ENCODE data around the gene HOXB8. TPM values are rescaled to one million over a fixed set of nuclear protein-coding genes. Genes with fewer than 3 reads are reported as not detected.

Gene HOXB8
- total and polyA plus RNA-seq, 8 donors = 0.09 to 0.15 (median 0.12) TPM; not detected in 5

- H3K27ac ChIP-seq = no peak overlapping the region
- ATAC-seq = no peak
- intact Hi-C loops (cut with DNase I) = no loop called here
Measured at GRCh38 chr17:48583708-48584222, 31.3 kb downstream of the HOXB8 start.

GRCh38 chr17:48582750-48583069 lies 32.4 kb downstream of the HOXB8 start:
- H3K27ac ChIP-seq = peak overlapping the region in 1 of 4 donors; percentile 66
- H3K4me1 ChIP-seq = peaks cover 0 to 12% (median 11%) of the 10 kb centered on the region in 3 donors
- peaks cover 5 to 89% (median 20%) of the 10 kb centered on the region in 4 donors for H3K27me3 ChIP-seq
- no peak overlapping the region for H3K4me3 ChIP-seq
- FAIRE-seq (no peak), ATAC-seq (no peak), DNase-seq (no peak)
- no peaks in the 10 kb centered on the region for H3K9me3 ChIP-seq
- H3K36me3 ChIP-seq = no peaks in the 10 kb centered on the region
- intact Hi-C loops (cut with DNase I) = no loop called here
- no peak for TF ChIP-seq CTCF (IDR thresholded peaks at IDR 0.05)
- WGBS, 2 donors = 15 to 26% methylated on average over 7 of the region's 7 CpGs

More at GRCh38 chr17:48583708-48584222, 31.3 kb downstream of the HOXB8 start:
- Histone ChIP-seq H3K4me3 (no peak overlapping the region), H3K27me3 (peaks cover 5 to 80% (median 20%) of the 10 kb centered on the region in 4 donors), H3K36me3 (no peaks in the 10 kb centered on the region), H3K4me1 (peaks cover 0 to 12% (median 11%) of the 10 kb centered on the region in 3 donors), H3K9me3 (no peaks in the 10 kb centered on the region)
- TF ChIP-seq CTCF (IDR thresholded peaks at IDR 0.05) = no peak
- WGBS, 2 donors = 22 to 28% methylated on average over 3 of the region's 3 CpGs
- FAIRE-seq = no peak
- no peak for DNase-seq

- H3K27ac ChIP-seq = peak overlapping the region in 2 of 4 donors; percentile 13 to 64
- no peak for TF ChIP-seq CTCF (IDR thresholded peaks at IDR 0.05)
- no peaks in the 10 kb centered on the region for H3K36me3 ChIP-seq
- FAIRE-seq (no peak), DNase-seq (no peak), ATAC-seq (no peak)
- 16 to 21% methylated on average over 26 of the region's 26 CpGs for WGBS, 2 donors
- intact Hi-C loops (cut with DNase I) = no loop called here
- H3K9me3 ChIP-seq = no peaks in the 10 kb centered on the region
- H3K4me1 ChIP-seq = peaks cover 0 to 6% (median 4%) of the 10 kb centered on the region in 3 donors
- no peak overlapping the region for H3K4me3 ChIP-seq
- H3K27me3 ChIP-seq = peaks cover 0 to 86% (median 13%) of the 10 kb centered on the region in 4 donors
Measured at GRCh38 chr17:48579760-48580554, 35.1 kb downstream of the HOXB8 start.

GRCh38 chr17:48579471-48579759 lies 35.7 kb downstream of the HOXB8 start:
- ATAC-seq (no peak), FAIRE-seq (no peak), DNase-seq (no peak)
- WGBS, 2 donors = 15 to 16% methylated on average over 7 of the region's 7 CpGs
- intact Hi-C loops (cut with DNase I) = no loop called here
- peaks cover 0 to 6% (median 4%) of the 10 kb centered on the region in 3 donors for H3K4me1 ChIP-seq
- H3K27ac ChIP-seq = peak overlapping the region in 1 of 4 donors; percentile 13
- H3K4me3 ChIP-seq = no peak overlapping the region
- no peaks in the 10 kb centered on the region for H3K36me3 ChIP-seq
- TF ChIP-seq CTCF (IDR thresholded peaks at IDR 0.05) = no peak
- no peaks in the 10 kb centered on the region for H3K9me3 ChIP-seq
- H3K27me3 ChIP-seq = peaks cover 0 to 87% (median 13%) of the 10 kb centered on the region in 4 donors

Measured in pancreas (tissue), 10 donors.